HepG2 (cell line): Measurements from ENCODE around the gene DROSHA. TPM values are rescaled to one million over a fixed set of nuclear protein-coding genes. Genes with fewer than 3 reads are reported as not detected.

Source experiments
- ATAC-seq: fragments of 200-7000 bp; cut with Tn5 transposase; 3 replicates; pipeline ENCODE4 v1.9.1; 2020; ENCODE audit warnings: mild to moderate bottlenecking, moderate library complexity
- BruUV-seq: library from RNA; stranded (reverse); fragments of 400-500 nt; replicated peaks from 2 replicates; lab custom pipeline; 2021; lab: Mats Ljungman, UMichigan
- CTCF ChIA-PET: fragments of 300-600 bp; formaldehyde crosslinking; extraction: SDS; loops from one replicate; lab custom pipeline; 2021; ENCODE audit warnings: low total read pairs, inconsistent platforms, low intra/inter-chr PET ratio; lab: Yijun Ruan, JAX
- POLR2A ChIA-PET: fragments of 350-600 bp; sonication (Branson Sonifier 250); formaldehyde crosslinking; loops from one replicate; lab custom pipeline; 2020; ENCODE audit warnings: antibody characterized with exemption, inconsistent platforms; lab: Yijun Ruan, JAX
- DNase-seq: peaks from one replicate; pipeline ENCODE4 v3.0.0-alpha.2; 2015; ENCODE audit warnings: low spot score
- FAIRE-seq: peaks from 3 replicates; lab custom pipeline; 2011; peaks lifted over from hg19 to GRCh38; lab: Jason Lieb, UNC
- H2AFZ ChIP-seq: one replicate; pipeline ENCODE4 v1.6.1; 2011; ENCODE audit warnings: low read length, inconsistent platforms
- H3K27ac ChIP-seq: fragments of 300-600 bp; 3 replicates; pipeline ENCODE4 v1.8.0; 2011; ENCODE audit warnings: mixed run types, mild to moderate bottlenecking, mixed read lengths, low read length, inconsistent platforms; ENCODE audit not compliant: insufficient read depth; ENCODE audit errors: extremely low read length
- H3K27me3 ChIP-seq, 2 experiments: fragments of 200-600 bp in 1 of 2; 2 replicates in 1 of 2; 3 replicates in 1 of 2; pipeline versions ENCODE4 v1.6.0 to v1.8.0; 2011; ENCODE audit warnings: low read length in 2 of 2, mild to moderate bottlenecking in 2 of 2, moderate library complexity in 2 of 2, inconsistent platforms in 1 of 2; ENCODE audit not compliant: insufficient read depth in 2 of 2, control insufficient read depth in 1 of 2
- H3K36me3 ChIP-seq, 2 experiments: fragments of 200-600 bp in 1 of 2; replicated peaks in 1 of 2; 2 replicates in 1 of 2; 3 replicates in 1 of 2; pipeline versions ENCODE4 v1.5.1 to v1.8.0; 2011; ENCODE audit warnings: low read length in 2 of 2, inconsistent platforms in 1 of 2; ENCODE audit not compliant: insufficient read depth in 2 of 2, control insufficient read depth in 1 of 2
- H3K4me1 ChIP-seq: 2 replicates; pipeline ENCODE4 v1.5.1; 2012; ENCODE audit warnings: low read length, inconsistent platforms; ENCODE audit not compliant: insufficient read depth
- H3K4me2 ChIP-seq: 2 replicates; pipeline ENCODE4 v1.6.0; 2011; ENCODE audit warnings: low read depth, low read length, inconsistent platforms
- H3K4me3 ChIP-seq, 3 experiments: fragments of 200-600 bp in 1 of 3; sonication (generic), shearing (Covaris generic) in 1 of 3; replicated peaks in 1 of 3; 2 replicates each; pipeline ENCODE4 v1.5.1; 2011 to 2016; ENCODE audit warnings: low read length in 3 of 3, inconsistent platforms in 2 of 3, low read depth in 2 of 3, mild to moderate bottlenecking in 2 of 3, control low read depth in 1 of 3, mixed read lengths in 1 of 3; ENCODE audit not compliant: insufficient read depth in 1 of 3
- H3K79me2 ChIP-seq: one replicate; pipeline ENCODE4 v1.6.1; 2011; ENCODE audit warnings: low read length, inconsistent platforms; ENCODE audit not compliant: insufficient read depth
- H3K9ac ChIP-seq: 2 replicates; pipeline ENCODE4 v1.6.0; 2011; ENCODE audit warnings: mild to moderate bottlenecking, low read depth, low read length, inconsistent platforms; ENCODE audit not compliant: insufficient read depth
- H3K9me3 ChIP-seq: 2 replicates; pipeline ENCODE4 v1.5.1; 2012; ENCODE audit warnings: mild to moderate bottlenecking, low read length
- H4K20me1 ChIP-seq: 2 replicates; pipeline ENCODE4 v1.6.0; 2011; ENCODE audit warnings: inconsistent platforms, mild to moderate bottlenecking, low read length, moderate library complexity; ENCODE audit not compliant: insufficient read depth
- AKAP8 ChIP-seq: sonication (generic); formaldehyde crosslinking; IDR thresholded peaks from 2 replicates; pipeline ENCODE4 v1.5.1; 2020; ENCODE audit warnings: mild to moderate bottlenecking, missing genetic modification reagents
- CEBPB ChIP-seq: IDR thresholded peaks from 2 replicates; pipeline ENCODE4 v1.6.1; 2011; ENCODE audit warnings: low read depth, low read length, improper control_type of control experiment, borderline replicate concordance
- GATAD2A ChIP-seq: IDR thresholded peaks from 2 replicates; pipeline ENCODE4 v1.6.1; 2016
- HIVEP1 ChIP-seq: sonication (generic); formaldehyde crosslinking; IDR thresholded peaks from 2 replicates; pipeline ENCODE4 v1.4.0; 2020; ENCODE audit warnings: mild to moderate bottlenecking, missing genetic modification reagents
- KMT2A ChIP-seq: sonication (generic); formaldehyde crosslinking; IDR thresholded peaks from 2 replicates; pipeline ENCODE4 v1.4.0; 2020; ENCODE audit warnings: missing genetic modification reagents
- NFKBIZ ChIP-seq: IDR thresholded peaks from 2 replicates; pipeline ENCODE4 v1.6.1; 2018; ENCODE audit warnings: missing genetic modification reagents, missing compliant biosample characterization
- ZNF441 ChIP-seq: sonication (generic); formaldehyde crosslinking; IDR thresholded peaks from 2 replicates; pipeline ENCODE4 v1.7.0; 2021; ENCODE audit warnings: missing genetic modification reagents, borderline replicate concordance
- ZNF782 ChIP-seq: sonication (generic); formaldehyde crosslinking; IDR thresholded peaks from 2 replicates; pipeline ENCODE4 v1.4.0; 2020; ENCODE audit warnings: missing genetic modification reagents, mild to moderate bottlenecking, borderline replicate concordance
- ZNF883 ChIP-seq: sonication (generic); formaldehyde crosslinking; IDR thresholded peaks from 2 replicates; pipeline ENCODE4 v1.5.1; 2020; ENCODE audit warnings: mild to moderate bottlenecking, missing genetic modification reagents; ENCODE audit errors: not compliant biosample characterization
- WGBS: methylation state at CpG from one replicate; pipeline ENCODE4 v1.1.6; 2017; ENCODE audit warnings: low lambda C conversion rate; 5-methylcytosine and 5-hydroxymethylcytosine counted together
- in situ Hi-C: cut with HindIII; loops from 2 replicates; pipeline ENCODE4 v1.10.0; 2017; ENCODE audit warnings: low pct_unique_long_range_greater_than_20kb; ENCODE audit not compliant: extremely low pct_ligation_motif_present
- intact Hi-C: fragments of 100-400 bp; cut with micrococcal nuclease; formaldehyde crosslinking; loops from one replicate; pipeline ENCODE4 v1.10.0; 2022; ENCODE audit not compliant: unreplicated experiment
- polyA plus RNA-seq, 8 experiments: library from polyadenylated mRNA; depleted of rRNA in 3 of 8; stranded (reverse) in 7 of 8; unstranded in 1 of 8; fragments of >200 nt; fragmentation: Illumina TruSeq in 4 of 8; extraction: Trizol in 4 of 8; gene quantifications; 2 replicates each; pipeline versions ENCODE4 v1.2.1 to v1.2.3, GENCODE V29; 2011 to 2016; ENCODE audit warnings: low read depth in 4 of 8, missing spikeins in 1 of 8, mixed read lengths in 1 of 8; ENCODE audit not compliant: insufficient read depth in 1 of 8
- total RNA-seq, 5 experiments: library from RNA; depleted of rRNA; stranded (reverse); fragments of >200 nt; fragmentation: Illumina TruSeq; extraction: Trizol; gene quantifications; 2 replicates each; pipeline ENCODE4 v1.2.3, GENCODE V29; 2016; ENCODE audit warnings: low read depth in 1 of 5
- TF ChIP-seq, protein P1 (sequence below): sonication (generic); formaldehyde crosslinking; IDR thresholded peaks from 2 replicates; pipeline ENCODE4 v1.4.0; 2020; ENCODE audit warnings: low read depth, missing genetic modification reagents
- TF ChIP-seq, protein P2 (sequence below): sonication (generic); formaldehyde crosslinking; IDR thresholded peaks from 2 replicates; pipeline ENCODE4 v1.4.0; 2020; ENCODE audit warnings: missing genetic modification reagents, borderline replicate concordance

DROSHA gene
- total and polyA plus RNA-seq, 2 of the 13 experiments (the other 11 are each of a cell fraction or from before 2014, with no cell fraction given), result 22.3 to 29.4 TPM

DNA sequence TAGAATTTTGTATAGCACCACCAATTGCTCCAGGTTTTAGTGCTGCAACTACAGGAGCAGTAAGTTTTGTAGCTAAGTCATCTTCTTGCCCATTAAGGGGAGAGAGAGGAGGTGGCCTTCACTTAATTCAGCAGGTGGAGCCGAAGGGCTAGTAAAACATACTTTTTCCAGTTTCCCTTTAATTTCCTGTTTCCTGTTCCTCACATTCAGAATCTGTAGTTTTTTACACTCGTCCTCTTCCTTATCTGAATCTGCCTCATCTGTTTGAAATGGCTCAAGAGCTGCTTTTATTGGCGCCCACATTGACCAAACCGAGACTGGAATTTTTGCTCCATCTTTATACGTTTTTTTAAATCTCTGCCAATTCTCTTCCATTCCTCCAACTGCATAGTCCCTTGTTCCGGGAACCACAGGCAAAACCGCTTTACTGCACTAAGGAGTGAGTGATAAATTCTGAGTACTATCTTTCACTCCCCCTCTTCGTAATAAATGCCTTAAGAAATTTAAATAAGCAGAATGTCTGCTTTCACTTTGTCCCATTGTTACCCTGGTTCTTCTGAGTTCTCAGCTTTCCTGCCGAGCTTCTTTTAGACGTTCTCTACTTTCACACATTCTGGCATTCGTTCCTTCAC lies 133.9 kb downstream of the DROSHA start:
- no peak for FAIRE-seq
- TF ChIP-seq ZNF782 (CRISPR knock-in tag), result no peak
- TF ChIP-seq NFKBIZ (CRISPR knock-in tag), result no peak
- TF ChIP-seq AKAP8 (CRISPR knock-in tag), result no peak
- TF ChIP-seq HIVEP1, result no peak
- TF ChIP-seq KMT2A (CRISPR knock-in tag), result no peak
- no peak for TF ChIP-seq ZNF441 (CRISPR knock-in tag)
- no peak for TF ChIP-seq CEBPB
- TF ChIP-seq, protein P1, sequence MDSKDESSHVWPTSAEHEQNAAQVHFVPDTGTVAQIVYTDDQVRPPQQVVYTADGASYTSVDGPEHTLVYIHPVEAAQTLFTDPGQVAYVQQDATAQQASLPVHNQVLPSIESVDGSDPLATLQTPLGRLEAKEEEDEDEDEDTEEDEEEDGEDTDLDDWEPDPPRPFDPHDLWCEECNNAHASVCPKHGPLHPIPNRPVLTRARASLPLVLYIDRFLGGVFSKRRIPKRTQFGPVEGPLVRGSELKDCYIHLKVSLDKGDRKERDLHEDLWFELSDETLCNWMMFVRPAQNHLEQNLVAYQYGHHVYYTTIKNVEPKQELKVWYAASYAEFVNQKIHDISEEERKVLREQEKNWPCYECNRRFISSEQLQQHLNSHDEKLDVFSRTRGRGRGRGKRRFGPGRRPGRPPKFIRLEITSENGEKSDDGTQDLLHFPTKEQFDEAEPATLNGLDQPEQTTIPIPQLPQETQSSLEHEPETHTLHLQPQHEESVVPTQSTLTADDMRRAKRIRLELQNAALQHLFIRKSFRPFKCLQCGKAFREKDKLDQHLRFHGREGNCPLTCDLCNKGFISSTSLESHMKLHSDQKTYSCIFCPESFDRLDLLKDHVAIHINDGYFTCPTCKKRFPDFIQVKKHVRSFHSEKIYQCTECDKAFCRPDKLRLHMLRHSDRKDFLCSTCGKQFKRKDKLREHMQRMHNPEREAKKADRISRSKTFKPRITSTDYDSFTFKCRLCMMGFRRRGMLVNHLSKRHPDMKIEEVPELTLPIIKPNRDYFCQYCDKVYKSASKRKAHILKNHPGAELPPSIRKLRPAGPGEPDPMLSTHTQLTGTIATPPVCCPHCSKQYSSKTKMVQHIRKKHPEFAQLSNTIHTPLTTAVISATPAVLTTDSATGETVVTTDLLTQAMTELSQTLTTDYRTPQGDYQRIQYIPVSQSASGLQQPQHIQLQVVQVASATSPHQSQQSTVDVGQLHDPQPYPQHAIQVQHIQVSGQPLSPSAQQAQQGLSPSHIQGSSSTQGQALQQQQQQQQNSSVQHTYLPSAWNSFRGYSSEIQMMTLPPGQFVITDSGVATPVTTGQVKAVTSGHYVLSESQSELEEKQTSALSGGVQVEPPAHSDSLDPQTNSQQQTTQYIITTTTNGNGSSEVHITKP (CRISPR knock-in tag), result no peak
- no peak for TF ChIP-seq ZNF883 (CRISPR knock-in tag)
- TF ChIP-seq, protein P2, sequence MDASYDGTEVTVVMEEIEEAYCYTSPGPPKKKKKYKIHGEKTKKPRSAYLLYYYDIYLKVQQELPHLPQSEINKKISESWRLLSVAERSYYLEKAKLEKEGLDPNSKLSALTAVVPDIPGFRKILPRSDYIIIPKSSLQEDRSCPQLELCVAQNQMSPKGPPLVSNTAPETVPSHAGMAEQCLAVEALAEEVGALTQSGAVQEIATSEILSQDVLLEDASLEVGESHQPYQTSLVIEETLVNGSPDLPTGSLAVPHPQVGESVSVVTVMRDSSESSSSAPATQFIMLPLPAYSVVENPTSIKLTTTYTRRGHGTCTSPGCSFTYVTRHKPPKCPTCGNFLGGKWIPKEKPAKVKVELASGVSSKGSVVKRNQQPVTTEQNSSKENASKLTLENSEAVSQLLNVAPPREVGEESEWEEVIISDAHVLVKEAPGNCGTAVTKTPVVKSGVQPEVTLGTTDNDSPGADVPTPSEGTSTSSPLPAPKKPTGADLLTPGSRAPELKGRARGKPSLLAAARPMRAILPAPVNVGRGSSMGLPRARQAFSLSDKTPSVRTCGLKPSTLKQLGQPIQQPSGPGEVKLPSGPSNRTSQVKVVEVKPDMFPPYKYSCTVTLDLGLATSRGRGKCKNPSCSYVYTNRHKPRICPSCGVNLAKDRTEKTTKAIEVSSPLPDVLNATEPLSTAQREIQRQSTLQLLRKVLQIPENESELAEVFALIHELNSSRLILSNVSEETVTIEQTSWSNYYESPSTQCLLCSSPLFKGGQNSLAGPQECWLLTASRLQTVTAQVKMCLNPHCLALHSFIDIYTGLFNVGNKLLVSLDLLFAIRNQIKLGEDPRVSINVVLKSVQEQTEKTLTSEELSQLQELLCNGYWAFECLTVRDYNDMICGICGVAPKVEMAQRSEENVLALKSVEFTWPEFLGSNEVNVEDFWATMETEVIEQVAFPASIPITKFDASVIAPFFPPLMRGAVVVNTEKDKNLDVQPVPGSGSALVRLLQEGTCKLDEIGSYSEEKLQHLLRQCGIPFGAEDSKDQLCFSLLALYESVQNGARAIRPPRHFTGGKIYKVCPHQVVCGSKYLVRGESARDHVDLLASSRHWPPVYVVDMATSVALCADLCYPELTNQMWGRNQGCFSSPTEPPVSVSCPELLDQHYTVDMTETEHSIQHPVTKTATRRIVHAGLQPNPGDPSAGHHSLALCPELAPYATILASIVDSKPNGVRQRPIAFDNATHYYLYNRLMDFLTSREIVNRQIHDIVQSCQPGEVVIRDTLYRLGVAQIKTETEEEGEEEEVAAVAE (CRISPR knock-in tag), result no peak
- no peak for TF ChIP-seq GATAD2A (CRISPR knock-in tag)
- TF ChIP-seq, all 625 proteins: peak for 0
- Histone ChIP-seq H3K27me3 (no peaks in the 10 kb centered on the region), H3K36me3 (peaks cover 0 to 1% of the 10 kb centered on the region in 2 experiments; a peak in 2 of 5 replicates), H3K4me3 (no peak overlapping the region), H3K9me3 (no peaks in the 10 kb centered on the region), H2AFZ (no peak overlapping the region), H4K20me1 (no peaks in the 10 kb centered on the region), H3K4me1 (no peaks in the 10 kb centered on the region), H3K9ac (no peak overlapping the region), H3K27ac (no peak overlapping the region), H3K79me2 (no peaks in the 10 kb centered on the region), H3K4me2 (no peak overlapping the region)
- 80% methylated on average over 11 of the region's 11 CpGs for WGBS
- DNase-seq (no peak), ATAC-seq (no peak)
- in situ Hi-C loops (no loop called here), intact Hi-C loops (no loop called here)
- ChIA-PET POLR2A (no interaction called here), CTCF (no interaction called here)
- no TSS peak for BruUV-seq
